Subcutaneous abdominal adipose tissue (tissue), 5 donors: Measurements from ENCODE around the gene ZDHHC12.

ENCODE experiments used
- H3K27ac ChIP-seq: one replicate; pipeline ENCODE4 v1.7.0; 2013; ENCODE audit warnings: low read depth, mild to moderate bottlenecking, inconsistent platforms, low read length, moderate library complexity
- H3K27me3 ChIP-seq, 5 donors: one replicate each; pipeline ENCODE4 v1.7.0; 2013; ENCODE audit warnings: low read length in 5 of 5, inconsistent platforms in 1 of 5; ENCODE audit not compliant: control insufficient read depth in 5 of 5, insufficient read depth in 4 of 5
- H3K36me3 ChIP-seq, 5 donors: one replicate each; pipeline ENCODE4 v1.7.0; 2013; ENCODE audit warnings: low read length in 5 of 5; ENCODE audit not compliant: control insufficient read depth in 5 of 5, insufficient read depth in 5 of 5
- H3K4me1 ChIP-seq, 5 donors: one replicate each; pipeline ENCODE4 v1.7.0; 2013; ENCODE audit warnings: low read length in 5 of 5, mild to moderate bottlenecking in 3 of 5, moderate library complexity in 1 of 5; ENCODE audit not compliant: control insufficient read depth in 5 of 5, insufficient read depth in 5 of 5
- H3K4me3 ChIP-seq, 5 donors: one replicate each; pipeline ENCODE4 v1.7.0; 2013; ENCODE audit warnings: low read length in 5 of 5, low read depth in 1 of 5
- H3K9ac ChIP-seq, 5 donors: one replicate each; pipeline ENCODE4 v1.7.0; 2013; ENCODE audit warnings: low read length in 5 of 5, mild to moderate bottlenecking in 4 of 5, moderate library complexity in 3 of 5
- H3K9me3 ChIP-seq, 5 donors: one replicate each; pipeline ENCODE4 v1.7.0; 2013; ENCODE audit warnings: low read length in 5 of 5; ENCODE audit not compliant: control insufficient read depth in 5 of 5
- donor health status: healthy.
- donor health status: healthy.
- donor health status: healthy.
- donor health status: healthy.
- donor health status: healthy.

The ZDHHC12 gene

GRCh38 chr9:128723866-128724743 lies at the start of gene ZDHHC12:
ZDHHC12 (minus strand) TSS chr9:128724127; CDS start chr9:128724093, 34 bp downstream.
- H3K27ac ChIP-seq: peak within 1 kb of the TSS; percentile 30
- no peaks in the 10 kb centered on the region for H3K9me3 ChIP-seq
- H3K27me3 ChIP-seq: no peaks in the 10 kb centered on the region
- H3K9ac ChIP-seq: peak within 1 kb of the TSS; percentile 48 to 71 (median 56)
- H3K36me3 ChIP-seq: peaks cover 0 to 29% (median 18%) of the 10 kb centered on the region in 5 donors
- H3K4me1 ChIP-seq: peaks cover 5 to 29% (median 26%) of the 10 kb centered on the region in 5 donors
- peak within 1 kb of the TSS; percentile 75 to 82 (median 75) for H3K4me3 ChIP-seq

GRCh38 chr9:128773049-128773448 lies 49.1 kb upstream of the ZDHHC12 start:
- peaks cover 0 to 4% (median 0%) of the 10 kb centered on the region in 5 donors for H3K9me3 ChIP-seq
- no peak overlapping the region for H3K27ac ChIP-seq
- H3K36me3 ChIP-seq: peaks cover 0 to 3% (median 0%) of the 10 kb centered on the region in 5 donors
- H3K27me3 ChIP-seq: no peaks in the 10 kb centered on the region
- peaks cover 4 to 26% (median 23%) of the 10 kb centered on the region in 5 donors for H3K4me1 ChIP-seq
- no peak overlapping the region for H3K9ac ChIP-seq
- H3K4me3 ChIP-seq: no peak overlapping the region

- peaks cover 0 to 4% (median 0%) of the 10 kb centered on the region in 5 donors for H3K9me3 ChIP-seq
- H3K4me3 ChIP-seq: peak within 1 kb of the TSS; percentile 89 to 96 (median 96)
- H3K9ac ChIP-seq: peak within 1 kb of the TSS; percentile 84 to 91 (median 90)
- H3K27ac ChIP-seq: peak within 1 kb of the TSS; percentile 90
- peaks cover 4 to 26% (median 23%) of the 10 kb centered on the region in 5 donors for H3K4me1 ChIP-seq
- H3K36me3 ChIP-seq: peaks cover 0 to 10% (median 5%) of the 10 kb centered on the region in 5 donors
- H3K27me3 ChIP-seq: no peaks in the 10 kb centered on the region
These were observed 48.0 kb upstream of the ZDHHC12 start, which contains the start of gene ZER1 for GRCh38 chr9:128771745-128772519. ZER1 (minus strand) TSS chr9:128771927; CDS start chr9:128755565, 16,362 bp downstream.

- no peaks in the 10 kb centered on the region for H3K27me3 ChIP-seq
These were observed 47.3 kb upstream of the ZDHHC12 start for GRCh38 chr9:128771094-128771721.

GRCh38 chr9:128770286-128771030 lies 46.5 kb upstream of the ZDHHC12 start:
- peaks cover 4 to 26% (median 23%) of the 10 kb centered on the region in 5 donors for H3K4me1 ChIP-seq
- H3K27ac ChIP-seq: peak overlapping the region; percentile 90
- peaks cover 0 to 11% (median 5%) of the 10 kb centered on the region in 5 donors for H3K36me3 ChIP-seq

More at GRCh38 chr9:128771094-128771721, 47.3 kb upstream of the ZDHHC12 start:
- Histone ChIP-seq H3K36me3 (peaks cover 0 to 10% (median 5%) of the 10 kb centered on the region in 5 donors), H3K4me3 (peak overlapping the region; percentile 89 to 96 (median 96)), H3K9me3 (peaks cover 0 to 3% (median 0%) of the 10 kb centered on the region in 5 donors), H3K9ac (peak overlapping the region; percentile 84 to 91 (median 90)), H3K4me1 (peaks cover 4 to 26% (median 23%) of the 10 kb centered on the region in 5 donors), H3K27ac (peak overlapping the region; percentile 90)

GRCh38 chr9:128768606-128769005 lies 44.7 kb upstream of the ZDHHC12 start:
- H3K4me3 ChIP-seq: no peak overlapping the region
- peaks cover 4 to 28% (median 23%) of the 10 kb centered on the region in 5 donors for H3K4me1 ChIP-seq
- peak overlapping the region in 1 of 5 donors; percentile 31 for H3K9ac ChIP-seq
- peaks cover 0 to 20% (median 7%) of the 10 kb centered on the region in 5 donors for H3K36me3 ChIP-seq
- H3K27me3 ChIP-seq: no peaks in the 10 kb centered on the region
- H3K9me3 ChIP-seq: no peaks in the 10 kb centered on the region
- no peak overlapping the region for H3K27ac ChIP-seq

More at GRCh38 chr9:128770286-128771030, 46.5 kb upstream of the ZDHHC12 start:
- H3K27me3 ChIP-seq: no peaks in the 10 kb centered on the region
- peak overlapping the region; percentile 89 to 96 (median 96) for H3K4me3 ChIP-seq
- no peaks in the 10 kb centered on the region for H3K9me3 ChIP-seq
- H3K9ac ChIP-seq: peak overlapping the region; percentile 84 to 91 (median 90)

GRCh38 chr9:128765499-128765898 lies 41.6 kb upstream of the ZDHHC12 start:
- no peaks in the 10 kb centered on the region for H3K27me3 ChIP-seq
- H3K27ac ChIP-seq: no peak overlapping the region
- no peak overlapping the region for H3K9ac ChIP-seq
- H3K4me3 ChIP-seq: no peak overlapping the region
- peaks cover 0 to 25% (median 7%) of the 10 kb centered on the region in 5 donors for H3K36me3 ChIP-seq
- peaks cover 0 to 12% (median 8%) of the 10 kb centered on the region in 5 donors for H3K4me1 ChIP-seq
- H3K9me3 ChIP-seq: no peaks in the 10 kb centered on the region

- Histone ChIP-seq H3K27ac (no peak overlapping the region), H3K4me1 (peaks cover 0 to 3% (median 0%) of the 10 kb centered on the region in 5 donors)
These were observed 40.4 kb upstream of the ZDHHC12 start for GRCh38 chr9:128764361-128764760.

More at GRCh38 chr9:128764361-128764760, 40.4 kb upstream of the ZDHHC12 start:
- Histone ChIP-seq H3K36me3 (peaks cover 0 to 25% (median 7%) of the 10 kb centered on the region in 5 donors), H3K4me3 (no peak overlapping the region), H3K27me3 (no peaks in the 10 kb centered on the region), H3K9ac (no peak overlapping the region), H3K9me3 (no peaks in the 10 kb centered on the region)
